ENCODE results near the gene TMEM250. TPM values are rescaled to one million over a fixed set of nuclear protein-coding genes. Genes with fewer than 3 reads are reported as not detected.

The TMEM250 gene, protein sequence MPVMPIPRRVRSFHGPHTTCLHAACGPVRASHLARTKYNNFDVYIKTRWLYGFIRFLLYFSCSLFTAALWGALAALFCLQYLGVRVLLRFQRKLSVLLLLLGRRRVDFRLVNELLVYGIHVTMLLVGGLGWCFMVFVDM
- total RNA-seq (2021) (44.7 and 48.4 TPM in 2 replicates), Bru-seq, nascent RNA (percentile 73 among the genes with signal in this experiment), BruChase-seq, experiment 1, labeled RNA remaining after a 2-hour chase (percentile 85 among the genes with signal in this experiment), BruChase-seq, experiment 2, labeled RNA remaining after a 6-hour chase (percentile 90 among the genes with signal in this experiment)
- long read RNA-seq, transcript TMEM250-201 (2 exons, 2,823 nt) = major isoform, 99 of 132 reads
- long read RNA-seq, transcript TMEM250-204 (3 exons, 1,981 nt) = minor isoform, 9 of 132 reads
- long read RNA-seq, partial matches to known transcripts = 1 of 132 reads
- long read RNA-seq, other reads (novel, unspliced or antisense) = 20 of 132 reads

- intact Hi-C loops (cut with micrococcal nuclease; ENCODE audit: unreplicated experiment) = no loop called here
- peaks cover 26% of the 10 kb centered on the region for H3K36me3 ChIP-seq (ENCODE audit: insufficient read depth, low read length, poor library complexity, severe bottlenecking)
- no peaks in the 10 kb centered on the region for H3K27me3 ChIP-seq (replicated peaks; ENCODE audit: insufficient read depth, low read depth, low read length, poor library complexity)
- peak; percentile 98 for DNase-seq (ENCODE audit: low spot score)
- peak within 1 kb of the TSS; percentile 95 for H3K4me3 ChIP-seq (ENCODE audit: low read depth, low read length, poor library complexity, severe bottlenecking)
- BruUV-seq (replicated peaks) = no TSS peak
- CTCF ChIA-PET = no interaction called here
- no peaks in the 10 kb centered on the region for H3K9me3 ChIP-seq (ENCODE audit: low read depth, low read length, poor library complexity, severe bottlenecking)
- no peak for TF ChIP-seq CTCF (conservative IDR thresholded peaks at IDR 0.05; ENCODE audit: low read depth, low read length)
- H3K27ac ChIP-seq (ENCODE audit: low read depth, low read length, poor library complexity, severe bottlenecking) = peak within 1 kb of the TSS; percentile 99
- POLR2A ChIA-PET (ENCODE audit: low non-redundant PET) = no interaction called here
- H3K4me1 ChIP-seq (ENCODE audit: insufficient read depth, low read length, poor library complexity, severe bottlenecking) = peaks cover 27% of the 10 kb centered on the region
Measured at GRCh38 chr9:136118320-136119060, at the start of gene TMEM250. TSS of gene TMEM250 (minus strand) at chr9:136118875. CDS start at chr9:136116900, 1,975 bp downstream.

- Histone ChIP-seq H3K4me1 (ENCODE audit: insufficient read depth, low read length, poor library complexity, severe bottlenecking) (no peaks in the 10 kb centered on the region), H3K27ac (ENCODE audit: low read depth, low read length, poor library complexity, severe bottlenecking) (no peak overlapping the region), H3K36me3 (ENCODE audit: insufficient read depth, low read length, poor library complexity, severe bottlenecking) (no peaks in the 10 kb centered on the region), H3K27me3 (replicated peaks; ENCODE audit: insufficient read depth, low read depth, low read length, poor library complexity) (no peaks in the 10 kb centered on the region), H3K4me3 (ENCODE audit: low read depth, low read length, poor library complexity, severe bottlenecking) (no peak overlapping the region), H3K9me3 (ENCODE audit: low read depth, low read length, poor library complexity, severe bottlenecking) (no peaks in the 10 kb centered on the region)
- no peak for DNase-seq (ENCODE audit: low spot score)
- TF ChIP-seq EZH2 (IDR thresholded peaks at IDR 0.05; ENCODE audit: borderline replicate concordance, low read depth, low read length, poor library complexity, severe bottlenecking) (no peak), CTCF (conservative IDR thresholded peaks at IDR 0.05; ENCODE audit: low read depth, low read length) (no peak)
- ChIA-PET POLR2A (ENCODE audit: low non-redundant PET) (no interaction called here), CTCF (no interaction called here)
- no TSS peak for BruUV-seq (replicated peaks)
- intact Hi-C loops (cut with micrococcal nuclease; ENCODE audit: unreplicated experiment) = no loop called here
Measured at GRCh38 chr9:136163248-136163850, 44.7 kb upstream of the TMEM250 start.

- CTCF ChIA-PET = no interaction called here
- Histone ChIP-seq H3K27me3 (replicated peaks; ENCODE audit: insufficient read depth, low read depth, low read length, poor library complexity) (no peaks in the 10 kb centered on the region), H3K4me3 (ENCODE audit: low read depth, low read length, poor library complexity, severe bottlenecking) (no peak overlapping the region), H3K36me3 (ENCODE audit: insufficient read depth, low read length, poor library complexity, severe bottlenecking) (no peaks in the 10 kb centered on the region), H3K9me3 (ENCODE audit: low read depth, low read length, poor library complexity, severe bottlenecking) (no peaks in the 10 kb centered on the region), H3K27ac (ENCODE audit: low read depth, low read length, poor library complexity, severe bottlenecking) (no peak overlapping the region), H3K4me1 (ENCODE audit: insufficient read depth, low read length, poor library complexity, severe bottlenecking) (no peaks in the 10 kb centered on the region)
- BruUV-seq (replicated peaks) = no TSS peak
- POLR2A ChIA-PET (ENCODE audit: low non-redundant PET) = no interaction called here
- no peak for DNase-seq (ENCODE audit: low spot score)
- intact Hi-C loops (cut with micrococcal nuclease; ENCODE audit: unreplicated experiment) = no loop called here
- TF ChIP-seq CTCF (conservative IDR thresholded peaks at IDR 0.05; ENCODE audit: low read depth, low read length) (no peak), EZH2 (IDR thresholded peaks at IDR 0.05; ENCODE audit: borderline replicate concordance, low read depth, low read length, poor library complexity, severe bottlenecking) (no peak)
Measured at GRCh38 chr9:136160995-136161610, 42.4 kb upstream of the TMEM250 start.
